Measurements from ENCODE around the gene EOLA1.

DNA sequence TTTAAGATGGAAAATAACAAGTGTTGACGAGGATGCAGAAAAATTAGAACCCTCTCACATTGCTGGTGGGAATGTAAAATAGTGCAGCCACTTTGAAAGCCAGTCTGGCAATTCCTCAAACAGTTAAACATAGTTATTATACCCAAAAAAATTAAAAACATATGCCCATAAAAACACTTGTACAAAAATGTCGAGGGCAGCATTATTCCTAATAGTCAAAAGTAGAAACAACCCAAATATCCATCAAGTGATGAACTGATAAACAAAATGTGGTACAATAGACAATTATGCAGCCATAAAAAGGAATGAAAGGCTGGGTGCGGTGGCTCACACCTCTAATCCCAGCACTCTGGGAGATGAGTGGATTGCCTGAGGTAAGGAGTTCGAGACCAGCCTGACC, 42.0 kb upstream of the EOLA1 start:
- no peak for TF ChIP-seq BHLHE40 (IDR thresholded peaks at IDR 0.05; ENCODE audit: borderline replicate concordance)
- no peak for TF ChIP-seq HDGF (IDR thresholded peaks at IDR 0.05; ENCODE audit: borderline replicate concordance)
- no peak for TF ChIP-seq FOXM1 (IDR thresholded peaks at IDR 0.05; ENCODE audit: borderline replicate concordance)
- TF ChIP-seq SUZ12 (IDR thresholded peaks at IDR 0.05), result no peak
- TF ChIP-seq ZNF384 (IDR thresholded peaks at IDR 0.05), result no peak
- TF ChIP-seq ARNT (IDR thresholded peaks at IDR 0.05), result no peak

Data from HEK293T (cell line).